NCI-H128 (cell line): ENCODE results near the gene URGCP.

Experiments
- DNase-seq: peaks from one replicate; lab custom pipeline; 2025; ENCODE audit not compliant: unreplicated experiment; lab: John Stamatoyannopoulos, UW

URGCP gene

DNA sequence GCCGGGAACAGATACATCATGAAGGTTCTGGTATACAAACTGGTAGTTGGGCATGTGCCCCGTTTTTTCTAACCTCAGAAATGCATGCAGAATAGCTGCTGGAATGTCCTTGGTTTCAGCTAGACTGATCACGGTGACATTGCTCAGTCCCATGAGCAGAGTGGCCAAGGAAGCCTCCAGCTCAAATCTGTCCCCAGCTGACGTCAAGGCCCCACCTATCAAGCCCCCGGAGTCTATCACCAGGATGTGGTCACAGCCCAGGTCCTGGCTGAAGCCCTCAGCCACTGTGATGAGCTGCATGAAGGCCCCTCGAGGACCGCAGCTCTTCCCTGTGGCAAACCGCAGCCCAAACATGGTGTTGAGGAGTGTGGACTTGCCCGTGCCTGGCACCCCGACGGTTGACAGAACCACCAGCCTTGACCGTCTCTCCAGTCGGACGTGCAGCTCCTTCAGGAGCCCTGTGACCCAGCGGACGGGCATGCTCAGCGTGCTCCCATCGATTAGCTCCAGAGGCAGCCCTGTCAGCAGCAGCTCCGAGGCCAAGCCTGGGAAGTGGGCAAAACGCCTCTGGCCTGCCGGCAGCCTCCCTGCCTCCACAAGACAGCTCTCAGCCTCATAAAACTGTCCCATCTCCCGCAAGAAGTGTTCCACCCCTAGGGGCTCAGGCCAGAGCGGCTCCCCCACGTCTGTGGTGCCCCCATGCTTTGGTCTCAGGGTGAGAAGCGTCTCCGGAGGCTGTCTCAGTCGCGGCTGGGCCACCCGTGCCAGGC, 29.2 kb downstream of the URGCP start:
- DNase-seq, result no peak

DNA sequence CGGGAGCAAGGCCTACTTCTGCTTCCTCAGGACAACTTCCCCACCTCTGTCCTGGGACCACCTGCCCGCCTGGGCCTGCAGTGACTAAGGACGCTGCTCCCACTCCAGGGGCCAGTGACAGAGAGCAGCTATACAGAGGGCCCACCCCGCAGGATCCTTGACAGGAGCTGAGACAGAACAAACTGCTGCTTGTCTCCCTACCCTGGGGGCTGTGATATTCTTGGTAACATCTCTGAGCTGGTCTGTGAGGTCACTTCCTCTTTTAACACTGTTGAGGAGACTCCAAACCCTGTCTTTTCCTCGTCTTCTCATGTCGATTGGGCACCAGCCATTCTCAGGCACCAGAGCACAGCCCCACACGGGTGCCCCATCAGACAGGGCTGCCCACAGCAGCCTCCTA, 30.2 kb downstream of the URGCP start:
- DNase-seq, result no peak

DNA sequence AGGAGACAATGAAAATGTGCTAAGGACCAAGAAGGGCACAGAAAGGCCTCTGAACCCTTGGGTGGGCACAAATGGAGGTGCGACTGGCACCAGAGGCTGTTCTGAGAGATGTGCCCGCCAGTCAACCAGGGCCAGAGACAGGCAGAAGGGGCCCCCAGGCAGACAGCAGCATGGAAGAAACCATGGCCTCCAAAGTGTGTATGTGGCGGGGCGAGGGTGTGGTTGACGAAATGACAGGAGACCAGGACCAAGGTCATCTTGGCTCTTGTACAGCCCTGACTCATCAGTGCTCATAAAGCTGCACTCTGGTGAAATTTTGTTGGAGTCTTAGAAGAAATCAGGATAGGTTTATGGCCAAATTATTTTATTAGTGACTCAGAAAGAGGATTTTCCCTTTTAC, 33.1 kb downstream of the URGCP start:
- DNase-seq, result no peak

DNA sequence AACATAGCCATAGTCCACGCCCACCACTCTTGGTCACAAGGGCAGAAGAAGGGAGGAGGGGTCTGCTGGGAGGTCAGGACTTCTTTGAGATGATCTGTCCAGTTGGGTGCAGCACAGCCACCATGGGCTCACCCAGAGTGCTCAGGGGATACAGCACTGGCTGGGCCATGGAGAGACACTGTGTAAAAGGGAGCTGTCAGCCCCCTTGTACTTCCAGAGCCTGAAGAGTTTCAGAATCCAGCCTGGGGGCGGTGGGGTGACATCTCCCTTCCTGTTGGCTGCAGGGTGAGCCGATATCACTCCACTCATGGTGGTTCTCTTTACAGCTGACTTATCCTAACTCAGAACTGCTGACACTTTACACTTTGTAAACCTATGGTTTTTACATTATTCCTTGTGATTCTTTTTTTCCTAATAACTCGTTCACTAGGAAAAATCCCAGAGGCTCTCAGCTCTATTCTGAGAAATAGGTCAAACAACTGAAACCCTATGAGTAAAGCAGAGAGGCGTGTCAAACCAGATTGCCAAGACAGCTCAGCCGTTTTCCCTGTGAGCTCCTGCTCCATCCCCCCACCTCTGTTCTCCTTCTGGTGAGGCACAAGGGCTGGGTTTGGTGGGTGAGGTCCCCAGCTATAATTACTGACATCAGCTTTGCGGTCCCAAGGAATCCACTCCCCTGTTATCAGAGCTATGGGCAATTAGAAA, 33.8 kb downstream of the URGCP start:
- DNase-seq, result no peak

DNA sequence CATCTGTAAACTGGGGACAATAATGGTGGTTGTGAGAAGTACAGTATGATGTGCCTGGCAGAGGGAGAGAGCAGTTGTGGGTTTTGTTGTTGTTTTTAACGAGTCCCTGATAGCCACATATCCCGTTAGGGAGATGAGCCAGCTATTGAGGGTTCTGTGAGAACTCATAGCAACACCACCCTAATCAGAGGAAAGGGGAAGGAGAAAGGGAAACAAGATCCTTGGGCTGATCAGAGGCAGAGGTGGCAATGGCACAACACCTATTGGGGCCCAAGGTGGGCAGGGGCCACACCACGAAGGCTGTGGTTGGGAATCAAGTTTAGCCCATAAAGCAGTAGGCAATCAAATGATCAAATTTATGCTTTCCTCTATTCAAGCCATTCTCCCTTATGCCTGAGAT, 35.3 kb downstream of the URGCP start:
- no peak for DNase-seq

DNA sequence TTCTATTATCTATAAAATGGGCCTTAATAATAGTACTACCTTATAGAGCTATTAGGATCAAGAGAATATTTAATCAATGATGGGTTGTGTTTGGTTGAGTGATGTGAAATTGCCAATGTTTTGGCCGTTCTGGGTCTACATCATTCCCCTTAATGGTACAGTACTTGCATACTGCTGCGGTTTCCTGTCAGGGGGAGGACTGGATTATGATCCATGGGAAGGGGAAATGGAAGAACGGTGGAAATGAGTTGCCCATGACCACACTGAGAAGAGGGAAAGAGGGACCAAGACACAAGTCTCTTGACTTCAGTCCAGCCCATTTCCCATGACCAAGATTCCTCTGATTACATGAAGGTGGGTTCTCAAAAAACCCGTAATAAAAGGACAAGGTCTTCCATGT, 36.1 kb downstream of the URGCP start:
- no peak for DNase-seq

DNA sequence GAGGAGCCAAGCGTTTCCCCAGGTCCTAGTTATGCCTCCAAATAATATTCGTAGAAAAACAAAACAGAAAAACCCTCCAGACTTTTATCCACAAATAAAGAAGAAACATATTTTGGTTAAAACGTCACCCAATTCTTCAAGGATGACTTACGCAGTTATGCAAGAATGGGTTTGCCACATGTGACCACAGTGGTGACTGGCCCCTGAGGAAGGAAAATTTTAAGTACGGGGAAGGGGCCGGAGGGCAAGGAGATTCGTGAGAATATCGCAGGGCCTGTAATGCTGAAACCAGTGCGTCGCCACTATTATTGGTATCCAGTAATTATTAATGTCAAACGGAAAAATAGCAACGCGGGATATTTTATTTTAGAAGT, 36.5 kb downstream of the URGCP start:
- DNase-seq, result no peak

DNA sequence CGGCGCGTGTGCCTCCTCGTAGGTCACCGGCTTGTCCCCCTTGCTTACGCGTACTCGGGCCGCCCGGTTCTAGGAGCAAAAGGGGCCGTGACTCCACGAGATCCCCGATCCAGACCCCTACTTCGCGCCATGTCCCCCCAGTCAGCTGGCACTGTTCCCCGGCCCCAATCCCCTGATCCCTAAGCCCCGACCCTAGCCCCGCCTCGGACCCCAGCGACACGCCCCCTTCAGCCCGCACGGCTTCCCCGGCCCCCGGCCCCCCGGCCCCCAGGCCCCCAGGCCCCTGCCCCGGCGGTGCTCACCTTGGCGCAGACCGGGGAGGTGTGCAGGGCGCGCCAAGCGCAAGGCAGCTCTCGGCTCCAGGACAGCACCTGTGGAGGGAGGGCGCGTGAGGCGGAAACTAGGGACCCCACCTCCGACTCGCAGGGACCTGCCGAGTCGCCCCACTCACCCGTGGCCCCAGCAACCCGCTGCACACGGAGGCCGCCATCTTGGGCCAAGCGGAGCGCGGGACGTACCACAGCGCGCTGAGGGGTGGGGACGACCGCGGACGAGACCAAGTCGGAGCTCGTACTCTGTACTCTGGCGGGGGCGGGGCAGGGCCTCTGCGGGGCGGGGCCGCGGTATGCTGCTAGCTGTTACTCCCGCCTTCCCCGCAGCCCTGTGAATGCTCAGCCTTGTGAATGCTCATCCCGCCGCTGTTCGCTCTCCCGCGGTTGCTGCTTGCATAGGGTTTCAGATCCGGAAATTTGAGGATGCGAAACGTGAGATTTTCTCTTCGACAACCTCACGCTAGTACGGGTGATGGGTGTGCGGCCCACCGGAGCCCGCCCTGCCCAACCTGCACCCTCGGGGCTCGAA, 37.2 kb downstream of the URGCP start, which contains the start of gene MRPS24:
TSS of gene MRPS24 (minus strand) at position 512 of the 861 bp plus-strand sequence. CDS start at position 490, 22 bp downstream.
- DNase-seq, result peak; percentile 85

DNA sequence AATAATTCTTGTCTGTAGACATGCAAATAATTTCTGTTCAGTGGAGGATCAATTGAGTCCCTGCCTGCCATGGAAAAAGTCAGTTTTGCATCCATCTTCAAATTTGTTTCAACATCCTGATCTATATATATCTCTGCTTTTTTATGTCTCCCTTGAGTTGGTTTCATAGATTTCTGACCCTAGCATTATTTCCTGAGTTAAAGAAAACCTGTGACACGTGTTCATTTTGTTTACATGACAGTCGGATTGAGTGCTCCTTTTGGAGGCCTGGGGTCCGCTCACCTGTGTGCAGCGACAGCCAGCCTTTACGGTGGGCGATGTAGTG, 37.8 kb downstream of the URGCP start:
- no peak for DNase-seq

DNA sequence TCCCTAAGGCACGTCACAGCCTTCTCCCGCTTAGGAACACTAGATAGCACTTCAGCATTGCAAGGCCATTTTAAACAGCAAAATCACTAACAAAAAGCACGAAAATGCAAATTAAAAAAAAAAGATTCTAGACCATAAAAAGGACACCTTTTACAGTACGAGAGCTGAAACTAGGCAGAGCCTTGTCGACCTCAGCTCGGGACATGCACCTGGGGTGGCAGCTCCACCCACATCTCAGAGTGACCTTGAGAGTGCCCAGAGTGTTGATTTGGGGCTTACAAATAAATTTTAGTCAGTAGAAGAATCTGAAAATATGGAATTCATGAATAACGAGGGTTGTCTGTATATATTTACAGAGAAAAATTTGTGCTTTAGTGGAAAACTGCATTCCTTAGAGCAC, 38.2 kb downstream of the URGCP start:
- no peak for DNase-seq

DNA sequence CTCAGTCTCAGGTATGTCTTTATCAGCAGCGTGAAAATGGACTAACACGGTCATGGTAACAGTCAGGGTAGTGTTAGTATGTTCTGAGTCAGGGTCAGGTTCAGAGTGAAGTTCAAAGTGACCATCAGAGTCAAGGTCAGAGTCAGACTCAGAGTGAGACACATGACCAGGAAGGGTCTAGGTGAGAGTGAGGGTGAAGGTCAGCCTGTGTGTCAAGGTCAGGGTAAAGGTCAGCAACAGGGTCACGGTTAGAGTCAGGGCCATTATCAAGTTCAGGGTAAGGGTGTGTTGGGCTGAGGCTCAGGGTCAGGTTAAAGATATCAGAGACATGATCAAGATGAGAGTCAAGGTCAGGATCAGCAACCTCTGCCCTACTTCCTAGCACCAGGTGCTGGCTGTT, 41.1 kb downstream of the URGCP start:
- DNase-seq, result no peak

DNA sequence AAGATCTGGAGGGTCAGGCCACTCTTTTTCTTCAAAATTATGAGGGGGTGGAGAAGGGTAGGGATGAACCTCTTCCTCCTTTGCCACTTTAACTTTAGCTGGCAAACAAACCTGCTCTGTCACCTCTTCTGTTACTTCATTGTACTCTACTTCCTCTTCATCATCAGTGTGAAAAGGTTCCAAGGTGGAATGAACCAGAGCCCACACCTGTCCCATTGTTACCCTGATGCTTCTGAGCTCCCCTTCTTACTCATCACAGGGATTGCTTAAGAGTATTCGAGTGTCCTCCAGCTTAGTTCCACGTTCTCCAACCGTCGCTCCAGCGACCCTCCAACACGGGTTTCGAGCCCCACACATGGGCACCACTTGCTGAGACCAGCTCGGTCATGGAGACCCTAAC, 42.3 kb downstream of the URGCP start:
- DNase-seq, result no peak

DNA sequence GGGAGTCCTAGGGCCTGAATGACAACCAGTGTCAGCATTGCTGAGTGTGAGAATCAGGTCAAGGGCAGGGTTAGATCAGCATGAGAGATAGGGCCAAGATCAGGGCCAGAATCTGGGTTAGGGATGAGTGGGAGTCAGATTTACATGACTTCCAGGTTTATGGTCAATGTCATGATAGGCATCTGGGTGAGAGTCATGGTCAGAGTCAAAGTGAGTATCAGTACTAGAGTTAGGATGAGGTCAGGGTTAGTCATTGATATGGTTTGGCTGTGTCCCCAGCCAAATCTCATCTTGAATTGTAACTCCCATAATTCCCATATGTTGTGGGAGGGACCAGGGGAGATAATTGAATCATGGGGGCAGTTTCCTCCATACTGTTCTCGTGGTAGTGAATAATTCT, 49.4 kb downstream of the URGCP start:
- no peak for DNase-seq

DNA sequence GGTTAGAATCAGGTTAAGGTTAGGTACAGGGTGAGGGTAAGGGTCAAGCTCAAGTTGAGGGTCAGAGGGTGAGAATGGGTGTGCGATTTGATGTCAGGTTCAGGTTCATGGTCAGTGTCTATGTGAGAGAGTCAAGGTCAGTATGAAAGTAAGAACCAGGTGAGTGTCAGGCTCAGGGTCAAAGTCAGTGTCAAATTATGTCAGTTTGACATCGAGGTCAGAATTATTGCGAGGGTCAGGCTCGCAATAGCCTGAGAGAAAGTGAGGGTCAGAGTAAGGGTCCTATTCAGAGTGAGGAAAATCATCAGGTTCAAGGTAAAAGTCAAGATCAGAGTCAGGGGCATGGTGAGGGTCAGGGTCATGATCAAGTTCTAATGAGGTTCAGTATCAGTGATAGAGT, 50.1 kb downstream of the URGCP start:
- no peak for DNase-seq

DNA sequence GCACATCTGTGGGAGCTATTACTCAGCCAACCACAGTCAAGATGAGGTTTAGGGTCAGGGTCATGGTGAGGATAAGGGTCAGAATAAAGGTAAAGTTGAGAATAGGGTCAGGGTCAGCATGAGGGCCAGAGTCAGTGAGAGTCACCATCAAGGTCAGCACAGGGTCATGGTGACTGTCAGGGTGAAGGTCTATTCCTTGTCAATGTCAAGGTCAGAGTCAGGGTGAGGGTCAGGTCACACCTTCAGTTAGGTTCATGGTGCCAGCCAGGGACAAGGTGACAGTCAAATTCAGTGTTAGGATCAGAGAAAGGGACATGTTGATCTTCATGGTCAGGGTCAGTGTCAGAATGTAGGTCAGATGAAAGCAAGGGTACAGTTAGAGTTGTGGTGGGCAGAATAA, 51.2 kb downstream of the URGCP start:
- DNase-seq, result no peak

DNA sequence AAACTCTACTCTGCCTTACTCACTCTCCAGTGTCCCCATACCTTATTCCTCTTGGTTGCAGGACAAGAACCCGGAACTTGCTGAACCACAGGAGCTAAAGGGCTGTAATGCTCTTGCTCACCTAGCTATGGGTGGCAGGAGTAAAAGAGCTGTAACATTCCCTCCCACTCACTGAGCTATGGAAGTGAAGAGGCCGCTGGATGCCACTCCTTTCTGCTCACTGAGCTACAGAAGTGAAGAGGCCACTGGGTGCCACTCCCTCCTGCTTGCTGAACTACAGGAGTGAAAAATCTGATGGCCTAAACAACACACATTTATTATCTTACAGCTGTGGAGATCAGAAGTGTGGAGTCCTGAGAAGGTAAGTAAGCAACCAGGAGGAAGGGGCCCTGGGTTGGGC, 54.6 kb downstream of the URGCP start:
- no peak for DNase-seq

DNA sequence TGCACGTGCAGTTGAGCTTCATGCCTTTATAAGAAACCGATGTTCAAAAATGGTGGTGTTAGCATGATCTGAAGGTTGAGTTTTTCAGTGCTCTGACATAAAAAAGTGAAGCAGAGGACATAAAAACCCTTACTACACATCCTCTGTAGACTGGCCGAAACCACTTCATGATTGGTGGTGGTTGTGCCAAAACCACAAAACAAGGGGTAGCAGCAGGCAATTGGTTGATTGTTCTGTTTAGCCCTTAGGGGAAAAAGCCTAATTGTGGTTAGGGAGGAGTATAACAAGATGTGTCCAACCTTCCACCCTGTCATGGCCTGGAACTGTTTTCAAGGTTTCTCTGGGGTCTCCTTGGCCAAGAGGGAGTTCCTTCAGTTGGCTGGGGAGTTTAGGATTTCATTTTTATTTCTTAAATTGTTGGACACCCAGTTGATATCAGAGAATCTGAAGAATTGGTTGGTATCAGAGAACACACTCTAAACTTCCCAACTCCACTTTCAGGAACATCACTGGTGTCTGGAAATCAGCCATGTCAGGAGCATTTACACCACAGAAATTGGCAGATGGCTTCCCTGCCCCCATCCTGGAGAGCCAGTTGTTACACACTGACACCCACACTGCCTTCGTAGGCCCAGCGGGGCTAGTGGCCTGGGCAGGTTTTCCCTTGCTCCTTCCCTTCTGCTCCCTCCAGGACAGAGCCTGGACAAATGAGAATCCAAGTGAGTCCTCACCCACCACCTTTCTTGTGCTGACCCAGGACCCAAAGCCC, 55.9 kb downstream of the URGCP start:
- no peak for DNase-seq

DNA sequence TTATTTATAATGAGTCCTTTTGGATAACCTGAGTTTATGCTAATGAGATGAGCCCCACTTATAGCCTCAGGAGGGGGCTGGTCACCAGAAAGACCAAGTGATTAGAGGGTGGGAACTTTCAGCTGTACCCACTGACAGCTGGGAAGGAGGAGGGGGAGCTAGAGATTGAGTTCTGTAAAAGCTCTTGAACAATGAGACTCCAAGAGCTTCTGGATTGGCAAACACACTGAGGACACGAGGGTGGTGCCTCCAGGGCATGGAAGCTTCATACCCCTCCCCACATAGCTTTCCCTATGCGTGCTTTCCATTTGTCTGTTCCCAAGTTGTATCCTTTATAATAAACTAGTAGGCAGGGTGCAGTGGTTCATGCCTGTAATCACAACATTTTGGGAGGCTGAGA, 57.3 kb downstream of the URGCP start:
- no peak for DNase-seq

DNA sequence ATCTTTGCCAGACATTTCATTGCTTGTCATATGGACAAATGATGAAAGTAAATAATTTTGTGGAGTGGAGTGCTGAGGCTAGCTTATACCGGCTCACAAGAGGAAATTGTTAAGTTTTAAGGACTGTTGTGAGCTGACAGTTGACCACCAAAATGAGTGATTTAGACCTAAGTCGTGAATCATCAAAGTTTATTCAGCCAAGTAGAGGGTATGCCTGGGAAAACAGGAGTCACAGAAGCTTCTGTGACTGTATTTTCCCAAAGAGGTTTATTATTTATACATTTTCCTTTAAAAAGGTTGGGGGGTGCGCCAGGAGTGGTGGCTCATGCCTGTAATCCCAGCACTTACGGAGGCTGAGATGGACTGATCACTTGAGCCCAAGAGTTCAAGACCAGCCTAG, 58.9 kb downstream of the URGCP start:
- DNase-seq, result no peak

DNA sequence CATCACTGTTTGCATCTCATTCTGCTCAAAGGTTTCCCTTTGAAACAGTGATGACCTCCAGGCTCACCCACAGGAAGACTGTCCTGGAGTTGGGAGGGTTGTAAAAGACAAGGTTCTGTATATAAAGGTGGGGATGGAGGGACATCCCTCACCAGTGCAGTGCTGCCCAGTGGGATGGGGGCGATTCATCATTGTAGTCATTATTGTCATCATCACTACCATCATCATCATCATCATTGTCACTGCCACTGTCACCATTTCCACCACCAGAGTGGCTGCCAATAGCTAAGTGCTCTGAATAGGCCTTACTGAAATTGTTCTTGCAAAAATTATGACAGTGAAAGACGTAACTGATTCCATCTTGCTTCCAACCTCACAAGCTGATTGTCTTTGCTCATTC, 61.7 kb downstream of the URGCP start:
- DNase-seq, result no peak

DNA sequence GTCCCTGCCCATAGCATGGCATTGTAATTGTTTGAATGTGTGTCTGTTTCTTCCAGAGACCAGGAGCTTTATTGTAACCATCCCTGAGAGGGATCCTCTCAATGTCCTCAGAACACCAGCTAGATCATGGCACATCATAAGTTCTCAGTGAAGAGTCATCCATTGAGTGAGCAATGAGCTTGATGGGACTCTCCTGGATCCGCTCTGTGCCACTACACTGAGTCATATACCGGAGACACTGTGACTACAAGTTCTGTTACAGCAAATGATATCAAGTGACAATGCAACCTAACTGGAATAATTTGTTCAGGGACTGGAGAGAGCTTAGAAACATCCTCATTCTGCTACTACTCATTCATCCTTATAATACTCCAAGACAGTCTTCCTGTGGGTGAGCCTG, 62.1 kb downstream of the URGCP start:
- DNase-seq, result no peak
